Keratinocyte (primary cell): ENCODE measurements around the gene TNP2. TPM values are rescaled to one million over a fixed set of nuclear protein-coding genes. Genes with fewer than 3 reads are reported as not detected.

Source experiments
- DNase-seq: peaks from one replicate; pipeline ENCODE4 v3.0.0-alpha.2; 2011; ENCODE audit warnings: low read depth, missing footprints, low spot score
- FAIRE-seq: peaks from 2 replicates; lab custom pipeline; 2011; peaks lifted over from hg19 to GRCh38; lab: Jason Lieb, UNC
- H2AFZ ChIP-seq: 2 replicates; pipeline ENCODE4 v1.6.0; 2012; ENCODE audit warnings: low read length, control low read depth, inconsistent platforms; ENCODE audit not compliant: control insufficient read depth
- H3K27ac ChIP-seq: 2 replicates; pipeline ENCODE4 v1.5.1; 2011; ENCODE audit warnings: low read length; ENCODE audit not compliant: control insufficient read depth, insufficient read depth
- H3K27me3 ChIP-seq: 3 replicates; pipeline ENCODE4 v1.6.0; 2011; ENCODE audit warnings: low read length; ENCODE audit not compliant: control insufficient read depth, insufficient read depth; ENCODE audit errors: extremely low read depth
- H3K36me3 ChIP-seq, 2 experiments: 2 replicates in 1 of 2; 3 replicates in 1 of 2; pipeline ENCODE4 v1.5.1; 2011; ENCODE audit warnings: low read length in 2 of 2, mild to moderate bottlenecking in 1 of 2; ENCODE audit not compliant: control insufficient read depth in 2 of 2, insufficient read depth in 2 of 2; ENCODE audit errors: extremely low read depth in 1 of 2
- H3K4me1 ChIP-seq: 3 replicates; pipeline ENCODE4 v1.5.1; 2011; ENCODE audit warnings: low read length; ENCODE audit not compliant: control insufficient read depth, insufficient read depth; ENCODE audit errors: extremely low read depth
- H3K4me2 ChIP-seq: 3 replicates; pipeline ENCODE4 v1.6.0; 2011; ENCODE audit warnings: low read depth, low read length; ENCODE audit not compliant: control insufficient read depth, insufficient read depth; ENCODE audit errors: extremely low read depth
- H3K4me3 ChIP-seq, 3 experiments: fragments of 200-600 bp in 1 of 3; sonication (generic) in 1 of 3; 2 replicates in 2 of 3; 3 replicates in 1 of 3; pipeline ENCODE4 v1.5.1; 2011 to 2016; ENCODE audit warnings: low read length in 3 of 3, mild to moderate bottlenecking in 3 of 3, control low read depth in 2 of 3, inconsistent platforms in 1 of 3, low read depth in 1 of 3, mixed read lengths in 1 of 3, mixed run types in 1 of 3, moderate library complexity in 1 of 3; ENCODE audit not compliant: control insufficient read depth in 2 of 3, insufficient read depth in 2 of 3; ENCODE audit errors: extremely low read depth in 1 of 3
- H3K79me2 ChIP-seq: 2 replicates; pipeline ENCODE4 v1.6.0; 2012; ENCODE audit warnings: low read length; ENCODE audit not compliant: control insufficient read depth, insufficient read depth
- H3K9ac ChIP-seq: 3 replicates; pipeline ENCODE4 v1.6.0; 2011; ENCODE audit warnings: low read length; ENCODE audit not compliant: control insufficient read depth, insufficient read depth; ENCODE audit errors: extremely low read depth
- H3K9me1 ChIP-seq: 3 replicates; pipeline ENCODE4 v1.6.0; 2011; ENCODE audit warnings: low read length; ENCODE audit not compliant: control insufficient read depth, insufficient read depth; ENCODE audit errors: extremely low read depth
- H3K9me3 ChIP-seq: 2 replicates; pipeline ENCODE4 v1.5.1; 2012; ENCODE audit warnings: low read depth, low read length; ENCODE audit not compliant: control insufficient read depth
- H4K20me1 ChIP-seq: 3 replicates; pipeline ENCODE4 v1.6.0; 2011; ENCODE audit warnings: low read length; ENCODE audit not compliant: control insufficient read depth, insufficient read depth; ENCODE audit errors: extremely low read depth
- EZH2 ChIP-seq: IDR thresholded peaks from one replicate; pipeline ENCODE4 v1.6.1; 2012; ENCODE audit warnings: inconsistent platforms, mild to moderate bottlenecking, low read length, moderate library complexity
- dilution Hi-C: fragments of 300-500 bp; cut with MboI; formaldehyde crosslinking; loops from one replicate; pipeline ENCODE4 v1.7.0; 2020; ENCODE audit warnings: low sequenced_read_pairs; ENCODE audit not compliant: extremely low pct_ligation_motif_present
- polyA plus RNA-seq, 5 experiments: library from polyadenylated mRNA; depleted of rRNA in 3 of 5; stranded (reverse) in 3 of 5; stranded (forward) in 1 of 5; unstranded in 1 of 5; fragments of >200 nt; gene quantifications; 1 replicate in 1 of 5; 2 replicates in 3 of 5; 3 replicates in 1 of 5; pipeline versions ENCODE4 v1.2.1 to v1.2.3, GENCODE V29; 2011 to 2012; ENCODE audit warnings: missing spikeins in 2 of 5, low read depth in 1 of 5, low replicate concordance in 1 of 5
- TF ChIP-seq, protein P1 (sequence below), 3 experiments: IDR thresholded peaks in 1 of 3; conservative IDR thresholded peaks in 1 of 3; optimal IDR thresholded peaks in 1 of 3; 2 replicates in 2 of 3; 3 replicates in 1 of 3; pipeline versions ENCODE3 to v1.5.1; 2011; ENCODE audit warnings: low read length in 3 of 3, mild to moderate bottlenecking in 3 of 3, moderate library complexity in 2 of 3, control low read depth in 1 of 3, inconsistent platforms in 1 of 3; ENCODE audit not compliant: insufficient read depth in 2 of 3; ENCODE audit errors: extremely low read depth in 1 of 3

The TNP2 gene
- polyA plus RNA-seq, 1 donor (not counting 4 experiments of a cell fraction or from before 2014, with no cell fraction given), result not detected

GRCh38 chr16:11245222-11245737 lies 23.8 kb downstream of the TNP2 start:
- H3K9me1 ChIP-seq, result no peaks in the 10 kb centered on the region
- no peaks in the 10 kb centered on the region for H4K20me1 ChIP-seq
- dilution Hi-C loops, result no loop called here
- FAIRE-seq, result no peak
- H2AFZ ChIP-seq, result no peak overlapping the region
- H3K4me1 ChIP-seq, result no peaks in the 10 kb centered on the region
- H3K9ac ChIP-seq, result no peak overlapping the region
- H3K27me3 ChIP-seq, result no peaks in the 10 kb centered on the region
- no peaks in the 10 kb centered on the region for H3K9me3 ChIP-seq
- H3K79me2 ChIP-seq, result no peaks in the 10 kb centered on the region
- H3K4me3 ChIP-seq, result no peak overlapping the region
- no peak overlapping the region for H3K27ac ChIP-seq
- TF ChIP-seq, protein P1, sequence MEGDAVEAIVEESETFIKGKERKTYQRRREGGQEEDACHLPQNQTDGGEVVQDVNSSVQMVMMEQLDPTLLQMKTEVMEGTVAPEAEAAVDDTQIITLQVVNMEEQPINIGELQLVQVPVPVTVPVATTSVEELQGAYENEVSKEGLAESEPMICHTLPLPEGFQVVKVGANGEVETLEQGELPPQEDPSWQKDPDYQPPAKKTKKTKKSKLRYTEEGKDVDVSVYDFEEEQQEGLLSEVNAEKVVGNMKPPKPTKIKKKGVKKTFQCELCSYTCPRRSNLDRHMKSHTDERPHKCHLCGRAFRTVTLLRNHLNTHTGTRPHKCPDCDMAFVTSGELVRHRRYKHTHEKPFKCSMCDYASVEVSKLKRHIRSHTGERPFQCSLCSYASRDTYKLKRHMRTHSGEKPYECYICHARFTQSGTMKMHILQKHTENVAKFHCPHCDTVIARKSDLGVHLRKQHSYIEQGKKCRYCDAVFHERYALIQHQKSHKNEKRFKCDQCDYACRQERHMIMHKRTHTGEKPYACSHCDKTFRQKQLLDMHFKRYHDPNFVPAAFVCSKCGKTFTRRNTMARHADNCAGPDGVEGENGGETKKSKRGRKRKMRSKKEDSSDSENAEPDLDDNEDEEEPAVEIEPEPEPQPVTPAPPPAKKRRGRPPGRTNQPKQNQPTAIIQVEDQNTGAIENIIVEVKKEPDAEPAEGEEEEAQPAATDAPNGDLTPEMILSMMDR (optimal IDR thresholded peaks at IDR 0.05 in 1 of 3, IDR thresholded peaks at IDR 0.05 in 1 of 3, conservative IDR thresholded peaks at IDR 0.05 in 1 of 3; ENCODE audit: extremely low read depth in 1 of 3, insufficient read depth in 2 of 3, low read length in 3 of 3), result no peak
- no peak for TF ChIP-seq EZH2
- no peaks in the 10 kb centered on the region for H3K36me3 ChIP-seq
- no peak overlapping the region for H3K4me2 ChIP-seq
- no peak for DNase-seq

- no peak overlapping the region for H3K4me2 ChIP-seq
- no peaks in the 10 kb centered on the region for H3K27me3 ChIP-seq
- TF ChIP-seq, protein P1 (optimal IDR thresholded peaks at IDR 0.05 in 1 of 3, IDR thresholded peaks at IDR 0.05 in 1 of 3, conservative IDR thresholded peaks at IDR 0.05 in 1 of 3; ENCODE audit: extremely low read depth in 1 of 3, insufficient read depth in 2 of 3, low read length in 3 of 3), result no peak
- no peak for TF ChIP-seq EZH2
- H3K9me3 ChIP-seq, result no peaks in the 10 kb centered on the region
- no peak for FAIRE-seq
- no peak overlapping the region for H3K9ac ChIP-seq
- no peak overlapping the region for H3K27ac ChIP-seq
- no peak for DNase-seq
- H3K36me3 ChIP-seq, result no peaks in the 10 kb centered on the region
- no peaks in the 10 kb centered on the region for H4K20me1 ChIP-seq
- no peaks in the 10 kb centered on the region for H3K79me2 ChIP-seq
- H3K4me3 ChIP-seq, result no peak overlapping the region
- dilution Hi-C loops, result no loop called here
- H2AFZ ChIP-seq, result no peak overlapping the region
- H3K4me1 ChIP-seq, result no peaks in the 10 kb centered on the region
- H3K9me1 ChIP-seq, result no peaks in the 10 kb centered on the region
Observed at GRCh38 chr16:11242658-11243057, 26.5 kb downstream of the TNP2 start.
